ENCODE measurements around the gene AGAP1.
A peak's percentile ranks its signal among the peaks of the same experiment; 100 is the strongest.

Gene AGAP1

DNA sequence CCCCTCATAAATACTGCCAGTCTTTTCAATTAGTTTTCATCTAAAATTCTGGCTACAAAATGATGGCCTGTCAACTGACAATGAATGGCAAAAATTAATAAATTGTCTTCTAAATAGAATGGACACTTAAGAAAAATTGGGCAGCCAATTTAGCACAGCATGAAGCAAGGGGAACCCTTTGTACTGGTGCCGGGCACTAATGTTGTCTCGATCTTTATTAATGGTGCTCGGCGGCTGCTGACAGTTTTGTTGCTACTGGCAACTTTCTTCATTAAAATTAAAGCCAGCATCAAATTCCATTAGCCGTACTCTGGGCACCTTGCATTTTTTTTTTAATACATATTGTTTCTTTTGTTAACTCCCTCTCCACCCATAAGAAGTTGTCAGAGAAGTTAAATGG, 365.0 kb downstream of the AGAP1 start:
- no peak for DNase-seq

DNA sequence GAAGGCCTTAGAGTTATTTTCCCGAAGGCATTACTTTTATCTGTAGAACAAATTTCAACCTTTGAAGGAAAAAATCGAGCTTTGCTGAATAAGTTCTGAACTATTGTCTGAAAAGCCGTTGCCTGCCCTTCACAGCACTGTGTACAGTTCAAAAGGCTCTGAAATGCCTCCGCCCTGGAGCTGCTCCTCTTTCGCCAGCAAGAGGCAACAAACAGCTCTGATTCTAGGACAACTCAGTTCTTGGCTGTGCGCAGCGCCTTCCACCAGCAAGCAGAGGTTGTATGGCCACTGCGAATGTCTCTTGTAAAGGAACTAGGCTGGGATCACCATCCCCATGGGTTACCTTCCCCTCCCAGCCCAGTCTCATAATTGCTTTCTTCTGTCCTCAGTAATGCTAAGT, 365.8 kb downstream of the AGAP1 start:
- DNase-seq: no peak

DNA sequence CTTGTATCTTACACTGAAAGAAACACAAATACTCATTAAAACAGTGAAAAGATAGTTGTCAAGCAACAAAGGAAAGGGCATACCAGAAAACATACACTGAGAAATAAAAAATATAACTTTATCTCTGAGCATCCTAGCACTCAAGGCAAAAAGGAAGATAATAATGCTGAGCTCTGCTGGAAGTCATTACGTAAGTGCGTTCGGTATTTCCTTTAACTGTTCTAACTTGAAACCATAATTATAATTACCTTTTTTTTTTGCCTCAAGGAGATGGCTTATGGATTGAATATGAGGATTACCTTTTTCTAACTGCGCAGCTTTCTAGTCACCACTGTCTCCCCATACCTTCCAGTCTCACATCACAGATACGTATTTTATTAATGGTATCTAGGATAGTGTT, 366.3 kb downstream of the AGAP1 start:
- DNase-seq: no peak

DNA sequence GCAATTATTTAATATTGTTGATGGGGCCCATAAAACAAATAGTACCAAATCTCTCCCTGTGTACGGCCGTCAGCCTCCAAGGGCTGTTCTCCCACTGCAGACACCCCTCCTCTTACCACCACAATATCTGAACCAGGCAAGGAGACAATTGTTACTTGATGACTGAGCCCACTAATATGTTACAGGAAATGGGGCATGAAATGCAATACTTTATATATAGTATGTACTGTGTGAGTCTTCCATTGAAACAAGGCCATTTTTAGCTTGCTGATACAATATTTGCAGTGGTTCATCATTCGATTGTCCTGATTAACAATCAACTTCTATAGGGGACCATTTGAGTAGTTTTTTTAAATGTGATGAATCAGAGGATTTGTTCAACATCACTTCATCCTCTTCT, 367.0 kb downstream of the AGAP1 start:
- DNase-seq: no peak

DNA sequence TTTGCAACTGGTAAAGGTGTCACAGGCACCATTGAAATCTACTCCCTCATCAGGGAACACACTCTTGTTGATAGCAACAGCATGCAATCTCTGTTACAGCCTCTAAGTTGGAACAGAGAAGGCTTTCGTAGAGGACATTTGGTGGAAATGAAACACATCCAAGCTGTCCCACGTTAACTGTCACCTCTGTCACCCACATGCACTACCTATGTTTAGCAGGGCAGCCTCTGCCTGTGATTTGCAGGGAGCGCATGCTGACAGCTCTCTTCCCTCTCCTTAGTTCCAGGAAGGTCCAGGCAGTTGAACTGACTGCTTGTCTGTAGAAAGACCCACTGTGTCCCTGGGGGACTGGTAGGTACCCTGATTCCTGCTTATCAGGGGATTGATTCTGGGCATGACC, 367.5 kb downstream of the AGAP1 start:
- DNase-seq: no peak

DNA sequence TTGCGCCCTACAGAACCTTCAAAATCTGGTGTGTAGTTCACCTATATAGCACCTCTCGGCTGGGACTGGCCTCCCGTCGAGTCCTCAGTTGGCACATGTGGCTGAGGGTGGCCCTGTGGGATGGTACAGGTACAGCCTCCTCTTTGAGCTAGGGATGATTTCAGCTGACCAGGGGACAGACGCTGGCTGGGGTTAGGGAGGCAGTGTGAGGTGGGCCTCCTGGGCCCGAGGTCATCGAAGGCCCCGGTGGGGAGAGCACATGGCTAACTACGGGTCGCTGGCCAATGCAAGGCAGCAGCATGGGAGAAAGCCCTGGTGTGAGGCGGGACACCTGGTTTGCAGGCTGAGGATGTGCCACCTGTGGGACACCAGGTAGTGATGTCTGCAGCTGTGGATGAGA, 369.6 kb downstream of the AGAP1 start:
- no peak for DNase-seq

DNA sequence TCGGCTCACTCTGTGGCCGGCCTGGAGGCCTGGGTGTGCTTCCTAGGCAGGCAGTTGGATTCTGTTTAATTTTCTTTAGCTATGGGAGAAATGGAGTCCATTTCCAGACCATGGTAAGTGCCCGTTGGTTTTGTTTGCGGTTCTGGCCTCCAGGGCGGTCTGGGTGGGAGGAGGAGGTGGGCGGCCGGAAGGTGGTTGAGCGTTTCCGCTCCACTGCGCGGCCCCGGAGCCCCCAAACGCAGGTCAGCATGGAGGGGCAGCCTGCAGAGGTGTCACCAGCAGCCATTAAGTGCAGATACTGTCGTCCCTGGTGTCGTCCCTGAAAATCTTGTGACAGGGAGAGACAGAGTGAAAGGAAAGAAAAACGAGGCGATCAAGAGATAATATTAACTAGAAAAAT, 370.5 kb downstream of the AGAP1 start:
- DNase-seq: no peak

DNA sequence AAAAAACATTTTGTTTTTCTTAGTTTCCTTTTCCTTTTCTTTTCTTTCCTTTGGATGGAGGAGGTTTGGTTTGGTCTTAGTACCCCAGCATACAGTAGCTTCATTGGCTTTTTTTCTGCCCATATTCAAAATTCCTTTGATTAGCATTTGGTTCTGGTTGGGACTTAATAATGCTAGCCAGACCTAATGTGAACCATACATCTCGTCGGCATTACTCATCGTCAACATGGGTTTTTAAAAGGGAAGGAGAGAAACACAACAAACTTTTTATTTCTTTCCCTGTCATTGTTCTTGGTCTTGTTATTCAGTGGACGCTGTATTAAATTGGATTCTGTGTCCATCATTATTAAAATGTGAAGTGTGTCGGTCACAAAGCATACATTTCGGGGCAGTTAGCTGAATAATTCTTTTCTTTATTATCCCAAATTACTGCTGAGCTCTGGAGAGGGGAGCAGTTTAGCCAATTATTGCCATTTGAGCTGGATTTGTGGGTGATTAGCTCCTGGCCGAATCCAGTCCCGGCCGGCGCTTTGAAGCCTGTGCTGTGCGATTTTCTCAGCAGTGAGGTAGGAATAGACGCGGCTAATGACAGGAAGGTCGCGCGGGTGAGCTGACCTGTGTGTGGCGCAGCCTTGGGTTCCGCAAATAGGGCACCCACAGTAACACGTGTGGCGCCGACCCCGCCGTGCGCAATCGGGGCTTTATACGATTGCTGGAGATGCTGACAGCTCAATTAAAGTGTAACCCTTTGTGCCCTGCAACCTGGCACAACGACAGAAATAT, 371.1 kb downstream of the AGAP1 start:
- DNase-seq: no peak

DNA sequence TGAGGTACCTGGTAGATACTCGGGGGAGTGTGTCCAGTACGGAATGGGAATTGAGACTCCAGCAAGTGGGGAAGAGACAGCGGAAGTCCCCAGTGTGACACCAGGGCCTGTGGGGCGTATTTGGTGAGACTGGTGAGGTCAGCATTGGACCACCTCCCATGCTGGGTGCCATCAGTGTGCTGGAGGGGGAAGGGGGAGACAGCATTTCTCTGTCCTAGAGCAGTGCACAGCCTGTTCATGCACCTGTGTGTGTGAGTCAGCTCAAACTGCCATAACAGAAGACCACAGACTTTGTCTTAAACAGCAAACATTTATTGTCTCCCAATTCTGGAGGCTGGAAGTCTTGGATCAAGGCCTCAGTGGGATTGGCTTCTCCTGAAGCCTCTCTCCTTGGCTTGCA, 372.5 kb downstream of the AGAP1 start:
- no peak for DNase-seq

DNA sequence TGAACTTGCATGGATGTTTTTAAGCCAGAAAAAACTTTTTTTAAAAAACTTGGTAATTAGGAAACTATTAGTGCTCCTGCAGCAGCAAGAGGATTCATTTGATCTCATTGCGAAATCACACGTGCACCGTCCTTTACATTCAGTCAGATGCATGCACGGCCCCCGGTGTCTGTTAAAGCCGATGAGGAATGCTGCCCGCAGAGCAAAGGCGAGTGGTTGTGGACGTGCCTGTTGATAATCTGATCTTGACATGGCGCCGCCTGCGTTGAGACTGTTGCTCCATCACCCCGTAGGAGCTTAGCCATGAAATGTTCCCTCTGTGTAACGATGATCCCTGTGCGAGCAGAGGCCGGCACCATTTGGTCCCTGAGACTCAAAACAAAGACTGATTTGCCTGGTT, 374.4 kb downstream of the AGAP1 start:
- no peak for DNase-seq

DNA sequence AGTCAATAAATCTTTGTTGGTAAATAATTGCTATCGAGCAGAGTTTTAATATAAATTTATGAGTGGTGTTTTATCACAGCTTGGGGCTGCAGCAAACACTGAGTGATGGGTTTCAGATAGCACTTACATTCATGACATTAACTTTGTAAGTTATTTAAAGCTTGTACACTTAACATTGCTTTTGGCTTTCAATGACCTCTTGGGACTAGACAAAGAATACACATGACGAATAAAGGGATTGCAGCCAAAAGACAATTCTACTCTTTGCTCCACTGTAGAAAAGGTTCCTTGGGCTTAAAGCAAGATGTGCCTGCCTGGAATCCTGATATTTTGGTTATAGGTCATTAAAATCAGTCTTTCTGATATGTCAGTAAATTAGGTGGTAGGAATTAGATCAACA, 374.8 kb downstream of the AGAP1 start:
- no peak for DNase-seq

DNA sequence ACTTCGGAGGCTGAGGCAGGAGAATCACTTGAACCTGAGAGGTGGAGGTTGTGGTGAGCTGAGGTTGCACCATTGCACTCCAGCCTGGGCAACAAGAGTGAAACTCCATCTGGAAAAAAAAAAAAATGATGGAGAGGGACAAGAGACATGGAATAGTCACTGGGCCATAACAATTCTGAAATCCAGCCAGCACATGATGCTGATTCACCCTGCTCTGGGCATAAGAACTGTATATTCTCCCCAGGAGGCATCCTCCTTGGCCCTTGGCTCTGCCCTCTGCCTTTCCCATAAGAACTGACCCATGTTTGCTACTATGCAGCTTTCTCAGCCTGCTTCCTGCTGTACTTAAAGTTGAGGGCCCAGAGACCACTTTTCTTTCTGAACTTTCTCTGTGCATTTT, 376.7 kb downstream of the AGAP1 start:
- DNase-seq: no peak

DNA sequence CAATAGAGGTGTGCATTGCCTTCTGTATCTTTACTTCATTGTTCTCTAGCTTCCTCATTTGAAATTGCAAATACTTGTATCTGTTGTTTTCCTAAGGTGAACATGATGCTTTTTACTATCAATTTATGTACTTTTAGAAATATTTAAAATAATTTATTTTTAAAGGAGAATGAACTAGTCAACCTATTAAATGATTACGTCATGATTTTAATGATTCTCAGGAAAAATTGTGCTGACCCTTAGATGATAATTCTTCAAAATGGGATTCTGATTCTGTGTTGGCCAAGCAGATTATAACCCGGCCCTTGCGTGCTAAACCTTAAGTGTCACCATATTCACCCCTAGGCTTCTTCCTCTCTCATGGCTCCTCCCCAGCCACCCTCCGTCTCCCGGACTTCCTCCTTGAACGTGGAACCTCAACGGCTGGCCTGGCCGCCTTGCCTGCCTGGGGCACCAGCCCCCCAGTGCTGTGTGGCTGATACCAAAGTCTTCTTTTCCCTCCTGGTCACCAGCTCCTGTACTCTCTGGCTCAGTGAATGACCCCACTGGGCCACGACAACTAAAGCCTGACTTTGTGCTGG, 382.3 kb downstream of the AGAP1 start:
- no peak for DNase-seq

DNA sequence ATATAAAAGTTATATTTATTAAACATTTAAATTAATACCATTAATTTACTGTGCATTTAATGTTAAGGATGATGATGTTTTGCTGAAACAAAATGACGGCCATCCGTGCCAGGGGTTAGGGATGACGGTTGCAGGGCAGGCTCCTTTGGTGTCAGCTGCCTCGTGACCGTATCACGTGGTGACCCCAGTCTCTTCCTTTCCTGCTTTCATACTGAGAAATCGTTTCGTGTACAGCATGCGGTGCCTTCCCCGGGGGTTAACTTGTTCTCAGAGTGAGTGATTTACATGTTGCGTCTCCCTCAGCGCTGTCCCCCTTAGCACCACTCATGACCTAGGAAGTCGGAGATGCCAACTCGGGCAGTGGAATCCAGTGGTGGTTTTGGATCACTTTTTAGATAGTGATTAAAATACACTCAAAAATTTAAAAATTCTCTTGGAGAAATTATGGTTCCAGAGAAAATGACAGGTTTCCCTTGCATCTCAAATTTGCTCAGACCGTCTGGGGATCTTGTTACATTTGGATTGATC, 383.5 kb downstream of the AGAP1 start:
- no peak for DNase-seq

DNA sequence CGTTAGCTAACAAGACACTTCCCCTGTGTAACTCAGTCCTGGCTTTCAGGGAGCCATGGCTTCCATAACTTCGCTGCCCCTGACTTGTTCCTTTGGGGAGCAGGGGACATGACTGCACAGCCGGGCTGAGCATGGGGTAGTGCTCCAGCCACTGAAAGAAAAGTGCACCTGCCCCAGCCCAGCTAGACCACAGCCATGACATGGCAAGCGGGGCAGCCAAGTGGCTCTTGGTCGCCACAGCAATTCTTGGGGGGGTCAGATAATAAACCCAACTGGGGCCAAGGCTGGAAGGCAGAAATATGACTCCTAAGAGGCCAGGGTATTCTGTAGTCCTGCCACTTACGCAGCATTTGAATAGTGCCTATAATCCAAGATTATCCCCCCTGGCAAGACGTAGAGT, 385.3 kb downstream of the AGAP1 start:
- no peak for DNase-seq

DNA sequence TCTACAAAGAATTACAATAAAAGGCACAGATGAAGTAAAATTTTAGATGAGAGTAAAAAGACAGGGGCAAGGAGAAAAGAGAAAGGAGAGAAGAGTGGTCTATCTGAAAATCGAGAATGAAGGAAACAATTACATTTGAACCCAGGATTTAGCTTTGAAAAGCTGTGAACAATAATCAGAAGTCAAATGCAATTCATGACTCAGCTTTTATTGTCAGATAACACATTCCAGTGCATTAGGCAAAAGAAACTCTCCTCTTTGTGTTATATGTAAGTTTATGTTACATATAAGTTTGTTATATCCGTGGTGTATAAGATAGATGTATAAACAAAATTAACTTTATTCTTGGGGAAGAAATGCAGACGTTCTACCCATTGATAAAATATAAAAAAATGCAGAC, 389.8 kb downstream of the AGAP1 start:
- DNase-seq: no peak

DNA sequence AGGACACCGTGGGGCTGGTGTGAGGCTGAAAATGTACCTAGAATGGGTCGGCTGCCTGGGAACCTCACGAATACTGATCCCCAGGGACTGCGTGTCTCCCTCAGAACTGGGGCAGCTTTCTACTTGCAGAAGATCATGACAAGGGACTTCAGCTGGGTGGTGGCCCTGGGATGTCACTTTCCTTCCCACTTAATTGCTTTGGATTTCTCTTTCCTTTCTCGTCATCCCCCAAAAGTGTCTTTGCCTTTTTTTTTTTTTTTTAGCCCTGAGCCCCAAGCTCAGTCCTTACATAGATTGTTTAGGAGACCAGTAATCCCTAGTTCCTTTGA, 395.4 kb downstream of the AGAP1 start:
- DNase-seq: no peak

DNA sequence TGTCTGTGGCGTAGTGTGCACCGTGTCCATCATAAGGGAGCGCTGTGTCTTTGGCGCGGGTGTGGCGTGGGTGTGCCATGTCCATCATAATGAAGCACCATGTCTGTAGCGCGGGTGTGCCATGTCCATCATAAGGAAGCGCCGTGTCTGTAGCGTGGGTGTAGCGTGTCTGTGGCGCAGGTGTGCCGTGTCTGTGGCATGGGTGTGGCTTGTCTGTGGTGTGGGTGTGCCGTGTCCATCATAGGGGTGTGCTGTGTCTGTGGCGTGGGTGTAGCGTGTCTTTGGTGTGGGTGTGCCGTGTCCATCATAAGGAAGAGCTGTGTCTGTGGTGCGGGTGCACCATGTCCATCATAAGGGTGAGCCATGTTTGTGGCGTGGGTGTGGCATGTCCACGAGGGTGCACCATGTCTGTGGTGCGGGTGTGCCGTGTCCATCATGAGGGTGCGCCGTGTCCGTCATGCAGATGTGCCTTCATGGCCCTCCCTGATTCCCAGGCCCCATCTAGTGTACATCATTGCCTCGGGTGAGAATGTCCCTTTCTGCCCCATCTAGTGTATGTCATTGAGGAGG, 399.4 kb downstream of the AGAP1 start:
- no peak for DNase-seq

DNA sequence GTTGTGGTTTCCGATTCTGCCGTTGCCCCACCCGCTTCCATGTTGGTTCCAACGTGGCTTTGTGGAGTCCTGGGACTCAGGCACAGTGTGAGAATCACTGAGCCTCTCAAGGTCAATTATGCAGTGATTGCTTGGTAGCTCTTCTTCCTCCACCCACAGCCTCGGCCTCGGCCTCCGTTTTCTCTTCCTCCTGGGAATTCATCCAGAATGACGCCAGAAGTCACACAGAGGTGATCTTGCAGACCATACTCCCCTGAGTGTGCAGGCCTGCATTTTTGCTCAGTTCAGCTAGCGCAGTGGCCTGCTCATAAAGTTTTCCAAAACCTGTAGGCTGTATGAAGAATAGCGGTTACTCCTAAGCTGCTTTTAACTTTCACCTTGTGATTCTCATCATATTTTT, 401.0 kb downstream of the AGAP1 start:
- DNase-seq: no peak

DNA sequence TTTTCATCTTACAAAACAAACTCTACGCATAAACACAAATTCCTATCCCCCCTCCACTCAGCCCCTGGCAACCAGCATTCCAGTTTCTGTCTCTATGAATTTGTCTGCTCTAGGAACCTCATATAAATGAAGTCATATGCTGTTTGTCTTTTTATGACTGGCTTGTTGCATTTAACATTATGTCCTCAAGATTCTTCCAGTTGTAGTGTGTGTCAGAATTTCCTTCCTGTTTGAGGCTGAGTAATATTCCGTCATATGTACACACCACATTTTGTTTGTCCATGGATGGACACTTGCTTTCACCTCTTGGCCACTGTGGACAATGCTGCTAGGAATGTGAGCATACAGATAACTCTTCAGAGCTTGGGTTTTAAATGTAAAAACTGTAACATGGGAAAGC, 402.2 kb downstream of the AGAP1 start:
- DNase-seq: no peak

DNA sequence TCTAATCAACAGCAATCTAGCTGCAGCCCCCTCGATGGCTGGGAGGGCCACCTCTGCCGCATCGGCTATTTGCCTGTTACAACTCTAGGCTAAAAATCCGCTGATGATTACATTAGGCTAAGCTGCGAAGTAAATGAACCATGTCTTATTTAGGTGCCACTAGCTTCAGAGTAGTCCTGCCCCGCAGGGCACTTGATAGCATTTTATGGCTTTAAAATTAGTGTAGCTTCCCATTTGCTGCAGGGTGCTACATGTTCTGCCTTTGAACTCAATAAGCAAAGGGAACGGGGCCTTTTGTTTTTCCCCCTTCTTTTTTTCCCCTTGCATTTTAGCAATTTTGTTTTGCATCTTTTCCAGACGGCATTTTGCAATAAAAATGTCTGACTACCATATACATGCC, 404.1 kb downstream of the AGAP1 start:
- no peak for DNase-seq

DNA sequence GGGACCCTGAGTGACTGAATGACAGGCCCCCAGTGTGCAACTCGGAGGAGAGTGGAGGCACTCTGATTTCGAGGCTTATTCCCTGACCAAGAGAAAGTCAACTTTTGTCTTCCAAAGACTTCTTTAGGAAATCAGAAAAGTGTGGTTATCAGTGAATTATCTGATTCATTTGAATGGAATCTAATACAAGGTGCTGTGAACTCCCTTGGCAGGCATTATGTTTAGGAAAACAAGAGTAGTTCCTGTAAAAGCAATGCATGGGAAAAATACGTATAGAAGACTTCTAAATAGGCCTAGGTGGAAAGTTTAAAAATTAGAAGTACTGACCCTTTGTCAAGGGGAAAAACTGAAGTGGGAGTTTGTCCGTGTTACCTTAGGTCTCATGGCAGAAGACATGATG, 404.9 kb downstream of the AGAP1 start:
- DNase-seq: no peak

DNA sequence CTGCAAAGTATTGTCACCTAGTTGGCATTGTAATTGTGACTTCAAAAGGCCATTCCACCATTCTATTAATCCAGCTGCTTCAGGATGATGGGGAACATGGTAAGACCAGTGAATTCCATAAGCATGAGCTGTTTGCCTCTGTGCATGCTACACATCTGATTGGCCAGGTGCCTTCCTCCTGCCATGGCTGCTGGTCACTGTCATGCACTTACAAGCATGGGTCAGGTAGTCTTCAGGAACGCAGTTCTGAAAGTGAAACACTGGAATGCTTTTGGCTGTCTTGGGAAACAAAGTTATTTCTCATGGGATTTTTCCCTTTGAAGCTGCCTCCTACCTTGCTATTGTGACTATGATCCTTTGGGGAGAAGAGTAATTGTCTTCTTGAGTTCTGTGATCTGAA, 406.8 kb downstream of the AGAP1 start:
- DNase-seq: no peak

DNA sequence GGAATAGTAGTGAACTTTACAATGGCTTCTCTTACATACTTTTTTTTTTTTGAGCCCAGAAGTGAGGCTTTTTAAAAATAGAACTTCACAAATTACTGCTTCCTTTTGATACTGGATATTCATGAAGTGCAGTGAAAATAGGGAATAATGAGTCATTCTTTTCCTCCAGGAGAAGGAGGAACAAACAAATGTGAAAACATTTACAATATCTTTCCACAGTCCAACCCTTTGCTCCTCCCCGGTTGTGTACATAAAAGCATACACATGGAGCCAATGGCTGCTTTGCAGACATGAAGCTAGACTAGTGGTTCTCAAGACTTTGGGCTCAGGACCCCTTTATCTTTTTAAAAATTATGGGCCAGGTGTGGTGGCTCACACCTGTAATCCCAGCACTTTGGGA, 407.4 kb downstream of the AGAP1 start:
- DNase-seq: peak; percentile 10

All from DMS53 (cell line).